Keratinocyte (primary cell): ENCODE data around the gene SESN3.

Experiments
- EZH2 ChIP-seq: IDR thresholded peaks from one replicate; pipeline ENCODE4 v1.6.1; 2012; ENCODE audit warnings: inconsistent platforms, mild to moderate bottlenecking, low read length, moderate library complexity
- TF ChIP-seq, protein P1 (sequence below), 3 experiments: IDR thresholded peaks in 1 of 3; conservative IDR thresholded peaks in 1 of 3; optimal IDR thresholded peaks in 1 of 3; 2 replicates in 2 of 3; 3 replicates in 1 of 3; pipeline versions ENCODE3 to v1.5.1; 2011; ENCODE audit warnings: low read length in 3 of 3, mild to moderate bottlenecking in 3 of 3, moderate library complexity in 2 of 3, control low read depth in 1 of 3, inconsistent platforms in 1 of 3; ENCODE audit not compliant: insufficient read depth in 2 of 3; ENCODE audit errors: extremely low read depth in 1 of 3

DNA sequence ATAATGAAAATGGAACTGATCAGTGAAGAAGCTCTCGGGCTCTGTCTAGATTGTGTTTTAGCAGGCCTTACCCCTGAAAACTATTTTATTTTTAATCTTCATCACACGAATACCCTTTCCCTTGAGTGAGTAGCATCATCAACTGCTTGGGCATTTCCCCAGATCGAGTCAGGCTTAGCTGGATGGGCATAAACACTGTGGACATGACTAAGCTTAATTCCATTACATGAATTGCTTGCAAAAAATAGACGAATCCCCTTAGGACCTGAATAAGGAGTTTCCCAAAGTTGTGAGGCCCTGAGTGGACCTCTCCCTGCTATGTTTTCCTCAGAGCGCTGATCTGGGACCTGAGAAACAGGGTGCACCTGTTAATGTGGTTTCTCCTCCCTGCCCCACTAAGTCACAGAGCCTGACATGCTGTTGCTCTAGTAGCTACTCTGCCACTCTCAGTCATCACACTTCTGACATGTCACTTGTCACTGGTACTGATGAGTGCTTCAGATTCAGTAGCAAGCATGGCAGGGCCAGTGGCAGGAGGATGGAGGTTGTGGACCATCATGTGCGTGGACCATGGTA lies 87.8 kb downstream of the SESN3 start:
- TF ChIP-seq, protein P1, sequence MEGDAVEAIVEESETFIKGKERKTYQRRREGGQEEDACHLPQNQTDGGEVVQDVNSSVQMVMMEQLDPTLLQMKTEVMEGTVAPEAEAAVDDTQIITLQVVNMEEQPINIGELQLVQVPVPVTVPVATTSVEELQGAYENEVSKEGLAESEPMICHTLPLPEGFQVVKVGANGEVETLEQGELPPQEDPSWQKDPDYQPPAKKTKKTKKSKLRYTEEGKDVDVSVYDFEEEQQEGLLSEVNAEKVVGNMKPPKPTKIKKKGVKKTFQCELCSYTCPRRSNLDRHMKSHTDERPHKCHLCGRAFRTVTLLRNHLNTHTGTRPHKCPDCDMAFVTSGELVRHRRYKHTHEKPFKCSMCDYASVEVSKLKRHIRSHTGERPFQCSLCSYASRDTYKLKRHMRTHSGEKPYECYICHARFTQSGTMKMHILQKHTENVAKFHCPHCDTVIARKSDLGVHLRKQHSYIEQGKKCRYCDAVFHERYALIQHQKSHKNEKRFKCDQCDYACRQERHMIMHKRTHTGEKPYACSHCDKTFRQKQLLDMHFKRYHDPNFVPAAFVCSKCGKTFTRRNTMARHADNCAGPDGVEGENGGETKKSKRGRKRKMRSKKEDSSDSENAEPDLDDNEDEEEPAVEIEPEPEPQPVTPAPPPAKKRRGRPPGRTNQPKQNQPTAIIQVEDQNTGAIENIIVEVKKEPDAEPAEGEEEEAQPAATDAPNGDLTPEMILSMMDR (optimal IDR thresholded peaks at IDR 0.05 in 1 of 3, IDR thresholded peaks at IDR 0.05 in 1 of 3, conservative IDR thresholded peaks at IDR 0.05 in 1 of 3; ENCODE audit: extremely low read depth in 1 of 3, insufficient read depth in 2 of 3, low read length in 3 of 3): no peak
- TF ChIP-seq EZH2: no peak
